H1 (cell line): ENCODE data around the gene SVEP1. TPM values are rescaled to one million over a fixed set of nuclear protein-coding genes. Genes with fewer than 3 reads are reported as not detected.

Source experiments
- CTCF ChIA-PET: fragments of 300-600 bp; sonication (Branson Sonifier 250); formaldehyde crosslinking; loops from one replicate; lab custom pipeline; 2021; ENCODE audit not compliant: partially characterized antibody; lab: Charles Lee
- POLR2A ChIA-PET: fragments of 300-600 bp; sonication (Branson Sonifier 250); formaldehyde crosslinking; loops from one replicate; lab custom pipeline; 2021; ENCODE audit warnings: inconsistent platforms; ENCODE audit not compliant: partially characterized antibody; lab: Charles Lee
- DNase-seq, 2 experiments: peaks; one replicate each; pipeline versions ENCODE4 v3.0.0 to v3.0.0-alpha.2; 2010 to 2022; ENCODE audit warnings: low spot score in 2 of 2, low read depth in 1 of 2, mixed read lengths in 1 of 2
- FAIRE-seq: peaks from 2 replicates; lab custom pipeline; 2011; peaks lifted over from hg19 to GRCh38; lab: Jason Lieb, UNC
- H2AFZ ChIP-seq: 2 replicates; pipeline ENCODE4 v1.8.1; 2012; ENCODE audit warnings: low read length, inconsistent platforms
- H2AK5ac ChIP-seq: 2 replicates; pipeline ENCODE4 v1.6.1; 2013; ENCODE audit warnings: low read depth, low read length
- H2BK120ac ChIP-seq: replicated peaks from 2 replicates; pipeline ENCODE3; 2013; ENCODE audit warnings: low read depth, low read length, inconsistent platforms
- H2BK12ac ChIP-seq: 2 replicates; pipeline ENCODE4 v1.6.1; 2013; ENCODE audit warnings: low read depth, low read length
- H2BK15ac ChIP-seq: 2 replicates; pipeline ENCODE4 v1.6.1; 2013; ENCODE audit warnings: low read length
- H2BK20ac ChIP-seq: 2 replicates; pipeline ENCODE4 v1.6.1; 2013; ENCODE audit warnings: low read length
- H2BK5ac ChIP-seq: 2 replicates; pipeline ENCODE4 v1.6.1; 2013; ENCODE audit warnings: low read depth, low read length
- H3K14ac ChIP-seq: 2 replicates; pipeline ENCODE4 v1.6.1; 2013; ENCODE audit warnings: inconsistent platforms; ENCODE audit not compliant: insufficient read length
- H3K18ac ChIP-seq: 2 replicates; pipeline ENCODE4 v1.6.1; 2013; ENCODE audit warnings: low read length; ENCODE audit errors: extremely low read depth
- H3K23ac ChIP-seq: 2 replicates; pipeline ENCODE4 v1.6.1; 2013; ENCODE audit warnings: inconsistent platforms; ENCODE audit not compliant: insufficient read length
- H3K23me2 ChIP-seq: 2 replicates; pipeline ENCODE4 v1.6.1; 2013; ENCODE audit warnings: low read depth, low read length
- H3K27ac ChIP-seq: 2 replicates; pipeline ENCODE4 v1.6.1; 2011; ENCODE audit warnings: low read depth, low read length, inconsistent platforms
- H3K27me3 ChIP-seq, 4 experiments: replicated peaks in 1 of 4; 1 replicate in 1 of 4; 2 replicates in 3 of 4; pipeline versions ENCODE4 v1.6.1 to v1.8.1; 2011 to 2013; ENCODE audit warnings: low read length in 3 of 4, mild to moderate bottlenecking in 3 of 4, inconsistent platforms in 2 of 4, mixed read lengths in 2 of 4, moderate library complexity in 1 of 4; ENCODE audit not compliant: control insufficient read depth in 3 of 4, insufficient read depth in 3 of 4; ENCODE audit errors: extremely low read depth in 1 of 4
- H3K36me3 ChIP-seq, 4 experiments: 2 replicates each; pipeline versions ENCODE4 v1.6.1 to v1.8.1; 2011 to 2013; ENCODE audit warnings: mild to moderate bottlenecking in 4 of 4, low read length in 3 of 4, moderate library complexity in 2 of 4, control low read depth in 1 of 4, inconsistent platforms in 1 of 4; ENCODE audit not compliant: insufficient read depth in 4 of 4, control insufficient read depth in 2 of 4
- H3K4ac ChIP-seq: replicated peaks from 2 replicates; pipeline ENCODE3; 2013; ENCODE audit warnings: low read length, low read depth, mixed read lengths, inconsistent platforms; ENCODE audit not compliant: insufficient read length
- H3K4me1 ChIP-seq, 4 experiments: replicated peaks in 1 of 4; 1 replicate in 1 of 4; 2 replicates in 3 of 4; pipeline versions ENCODE4 v1.6.1 to v1.8.1; 2011 to 2013; ENCODE audit warnings: low read length in 3 of 4, inconsistent platforms in 2 of 4, mixed read lengths in 1 of 4; ENCODE audit not compliant: insufficient read depth in 4 of 4, control insufficient read depth in 3 of 4
- H3K4me2 ChIP-seq, 2 experiments: 2 replicates each; pipeline versions ENCODE4 v1.6.1 to v1.8.1; 2011 to 2013; ENCODE audit warnings: low read depth in 2 of 2, low read length in 2 of 2, control low read depth in 1 of 2, inconsistent platforms in 1 of 2, mild to moderate bottlenecking in 1 of 2; ENCODE audit not compliant: insufficient read depth in 1 of 2
- H3K4me3 ChIP-seq, 4 experiments: fragments of 200-600, 300-600 bp in 1 of 4; sonication (generic), shearing (Covaris generic), sonication (Bioruptor Twin) in 1 of 4; 2 replicates each; pipeline versions ENCODE4 v1.5.1 to v1.8.1; 2011 to 2016; ENCODE audit warnings: low read length in 4 of 4, low read depth in 3 of 4, control low read depth in 2 of 4, inconsistent platforms in 2 of 4, mild to moderate bottlenecking in 2 of 4, mixed read lengths in 1 of 4, moderate library complexity in 1 of 4; ENCODE audit not compliant: insufficient read depth in 2 of 4; ENCODE audit errors: extremely low read depth in 1 of 4
- H3K56ac ChIP-seq: replicated peaks from 2 replicates; pipeline ENCODE3; 2013; ENCODE audit warnings: low read depth, mild to moderate bottlenecking, mixed read lengths, low read length, inconsistent platforms; ENCODE audit not compliant: insufficient read length
- H3K79me1 ChIP-seq: 2 replicates; pipeline ENCODE4 v1.6.1; 2013; ENCODE audit warnings: low read depth, low read length, control low read depth
- H3K79me2 ChIP-seq, 2 experiments: 2 replicates each; pipeline versions ENCODE4 v1.6.1 to v1.8.1; 2012 to 2013; ENCODE audit warnings: low read length in 2 of 2, mild to moderate bottlenecking in 2 of 2, inconsistent platforms in 1 of 2; ENCODE audit not compliant: insufficient read depth in 2 of 2, control insufficient read depth in 1 of 2
- H3K9ac ChIP-seq, 4 experiments: replicated peaks in 1 of 4; 1 replicate in 1 of 4; 2 replicates in 3 of 4; pipeline versions ENCODE4 v1.6.1 to v1.8.1; 2011 to 2013; ENCODE audit warnings: low read depth in 3 of 4, low read length in 3 of 4, control low read depth in 2 of 4, mild to moderate bottlenecking in 2 of 4, moderate library complexity in 2 of 4, inconsistent platforms in 1 of 4; ENCODE audit errors: extremely low read depth in 1 of 4
- H3K9me3 ChIP-seq, 2 experiments: 2 replicates each; pipeline versions ENCODE4 v1.6.1 to v1.8.1; 2012 to 2013; ENCODE audit warnings: mild to moderate bottlenecking in 2 of 2, moderate library complexity in 2 of 2, control low read depth in 1 of 2, inconsistent platforms in 1 of 2, low read depth in 1 of 2, low read length in 1 of 2, mixed read lengths in 1 of 2; ENCODE audit not compliant: insufficient read depth in 2 of 2
- H4K20me1 ChIP-seq, 2 experiments: replicated peaks in 1 of 2; 2 replicates each; pipeline versions ENCODE3 to v1.8.1; 2011 to 2013; ENCODE audit warnings: inconsistent platforms in 2 of 2, low read length in 2 of 2, mild to moderate bottlenecking in 1 of 2; ENCODE audit not compliant: insufficient read depth in 2 of 2, control insufficient read depth in 1 of 2
- H4K5ac ChIP-seq: 2 replicates; pipeline ENCODE4 v1.6.1; 2013; ENCODE audit warnings: low read length, low read depth, mixed read lengths, inconsistent platforms; ENCODE audit not compliant: insufficient read length
- H4K8ac ChIP-seq: 2 replicates; pipeline ENCODE4 v1.8.0; 2013; ENCODE audit warnings: mild to moderate bottlenecking, moderate library complexity, low read length, inconsistent platforms; ENCODE audit not compliant: insufficient read depth; ENCODE audit errors: extremely low read depth
- H4K91ac ChIP-seq: replicated peaks from 2 replicates; pipeline ENCODE3; 2013; ENCODE audit warnings: low read length, mixed read lengths, inconsistent platforms; ENCODE audit not compliant: insufficient read length
- BCL11A ChIP-seq, 2 experiments: IDR thresholded peaks; one replicate each; pipeline ENCODE4 v1.6.1; 2011; ENCODE audit warnings: low read depth in 2 of 2, low read length in 2 of 2, mild to moderate bottlenecking in 2 of 2
- EGR1 ChIP-seq: IDR thresholded peaks from 2 replicates; pipeline ENCODE4 v1.6.1; 2011; ENCODE audit warnings: low read depth, low read length, borderline replicate concordance
- MAX ChIP-seq: IDR thresholded peaks from 2 replicates; pipeline ENCODE4 v1.6.1; 2012; ENCODE audit warnings: inconsistent platforms
- SP1 ChIP-seq: IDR thresholded peaks from 2 replicates; pipeline ENCODE4 v1.6.1; 2011; ENCODE audit warnings: low read depth, low read length
- WGBS, 2 experiments: shearing (Covaris generic) in 1 of 2; methylation state at CpG; one replicate each; pipeline versions ENCODE4 v1.1.6 to v1.1.7; 2013 to 2015; ENCODE audit warnings: low lambda C conversion rate in 2 of 2, mixed read lengths in 2 of 2, inconsistent platforms in 1 of 2, low coverage in 1 of 2, missing lambda C conversion rate in 1 of 2; ENCODE audit not compliant: insufficient replicate concordance in 2 of 2, insufficient coverage in 1 of 2, insufficient read length in 1 of 2; ENCODE audit errors: extremely low coverage in 1 of 2, missing lambda C conversion rate in 1 of 2; 5-methylcytosine and 5-hydroxymethylcytosine counted together
- polyA plus RNA-seq, 7 experiments: library from polyadenylated mRNA; depleted of rRNA in 3 of 7; stranded (reverse) in 5 of 7; unstranded in 2 of 7; fragments of >200 nt in 5 of 7; fragments of 200-250 nt in 2 of 7; gene quantifications; 1 replicate in 5 of 7; 2 replicates in 1 of 7; 4 replicates in 1 of 7; pipeline versions ENCODE4 v1.2.1 to v1.2.3, GENCODE V29; 2011 to 2013; ENCODE audit warnings: missing spikeins in 2 of 7, mixed read lengths in 2 of 7
- total RNA-seq: library from RNA; stranded (reverse); fragmentation: NEBNext Ultra II Directional; extraction: Animal tissue kit (Norgen Biotek cat#: 25700); gene quantifications from 2 replicates; pipeline ENCODE4 v1.2.1, GENCODE V29; 2021

SVEP1 gene
- total and polyA plus RNA-seq, 2 of the 8 experiments (the other 6 are each of a cell fraction or from before 2014, with no cell fraction given): 0.11 to 0.37 TPM

GRCh38 chr9:110591526-110591925, 12.0 kb upstream of the SVEP1 start:
- POLR2A ChIA-PET: no interaction called here
- peaks cover 0 to 8% (median 5%) of the 10 kb centered on the region in 4 experiments; a peak in 4 of 7 replicates for H3K4me1 ChIP-seq

More at GRCh38 chr9:110591526-110591925, 12.0 kb upstream of the SVEP1 start:
- Histone ChIP-seq H3K4me3 (no peak overlapping the region), H2AFZ (peak overlapping the region; percentile 71; the same call in 1 of the 2 replicates), H2BK120ac (no peak overlapping the region), H3K79me1 (no peaks in the 10 kb centered on the region), H2AK5ac (no peak overlapping the region), H3K23ac (no peak overlapping the region), H2BK12ac (no peak overlapping the region), H3K9me3 (peaks cover 0 to 7% of the 10 kb centered on the region in 2 experiments; a peak in 2 of 4 replicates)
- TF ChIP-seq SP1 (no peak), BCL11A (IDR thresholded peaks at IDR 0.05; ENCODE audit: low read depth in 2 of 2, low read length in 2 of 2) (no peak), MAX (no peak), EGR1 (no peak)
- TF ChIP-seq, all 59 proteins: peak for 0
- no peaks in the 10 kb centered on the region for H3K27me3 ChIP-seq
- H2BK20ac ChIP-seq: no peak overlapping the region
- H3K4ac ChIP-seq: no peak overlapping the region
- H4K5ac ChIP-seq: no peak overlapping the region
- no peak overlapping the region for H3K18ac ChIP-seq
- no peaks in the 10 kb centered on the region for H3K36me3 ChIP-seq
- no peaks in the 10 kb centered on the region for H3K23me2 ChIP-seq
- CTCF ChIA-PET: interaction anchor here (0.8 kb wide), 1 partner anchor 12 kb away, joined by 3 read pairs; no protein-coding TSS in a partner anchor
- no peak overlapping the region for H3K14ac ChIP-seq
- no peak overlapping the region for H3K9ac ChIP-seq
- WGBS, 2 experiments: 62% methylated on average over 1 of the region's 1 CpG; no CpG with 5 or more reads in 1 of the 2 experiments
- H3K56ac ChIP-seq: no peak overlapping the region
- H4K91ac ChIP-seq: no peak overlapping the region
- H3K4me2 ChIP-seq: no peak overlapping the region; a peak in 1 of 4 replicates
- FAIRE-seq (no peak), DNase-seq (no peak)
- H3K27ac ChIP-seq: no peak overlapping the region
- H3K79me2 ChIP-seq: no peaks in the 10 kb centered on the region
- no peak overlapping the region for H4K8ac ChIP-seq
- no peak overlapping the region for H2BK5ac ChIP-seq
- no peak overlapping the region for H2BK15ac ChIP-seq
- no peaks in the 10 kb centered on the region for H4K20me1 ChIP-seq
